Ovary (tissue), 9 donors: Measurements from ENCODE around the gene ARID5A. TPM values are rescaled to one million over a fixed set of nuclear protein-coding genes. Genes with fewer than 3 reads are reported as not detected.
"Not testable (repeated sequence)": the region's sequence is repeated elsewhere in the genome, so short reads cannot be mapped to it uniquely, and the experiment has no call there.

ENCODE experiments used
- DNase-seq, 5 donors: peaks; one replicate each; pipeline ENCODE4 v3.0.0-alpha.2; 2019 to 2020
- H3K27ac ChIP-seq, 2 donors: fragments of 200-600 bp; one replicate each; pipeline versions ENCODE4 v1.5.1 to v1.8.0; 2019 to 2022
- H3K27me3 ChIP-seq: fragments of 200-600 bp; one replicate; pipeline ENCODE4 v1.8.0; 2022
- H3K36me3 ChIP-seq: fragments of 200-600 bp; sonication (generic); one replicate; pipeline ENCODE4 v1.5.1; 2019
- H3K4me1 ChIP-seq: one replicate; pipeline ENCODE4 v1.8.1; 2013; ENCODE audit warnings: mild to moderate bottlenecking, moderate library complexity; ENCODE audit not compliant: insufficient read depth
- H3K4me3 ChIP-seq: fragments of 200-600 bp; sonication (generic); one replicate; pipeline ENCODE4 v1.5.1; 2017
- H3K9me3 ChIP-seq, 2 donors: fragments of 200-600 bp in 1 of 2; sonication (generic) in 1 of 2; one replicate each; pipeline versions ENCODE4 v1.5.1 to v1.8.1; 2013 to 2019; ENCODE audit warnings: mild to moderate bottlenecking in 1 of 2, moderate library complexity in 1 of 2
- CTCF ChIP-seq, 3 donors: fragments of 450-650 bp in 2 of 3; fragments of 200-600 bp in 1 of 3; IDR thresholded peaks; one replicate each; pipeline versions ENCODE4 v1.5.1 to v1.8.0; 2016 to 2022; ENCODE audit warnings: antibody characterized with exemption in 3 of 3, mild to moderate bottlenecking in 1 of 3
- EP300 ChIP-seq: sonication (generic); formaldehyde crosslinking; IDR thresholded peaks from one replicate; pipeline ENCODE4 v1.6.1; 2017; ENCODE audit warnings: antibody characterized with exemption
- POLR2A ChIP-seq: fragments of 450-650 bp; IDR thresholded peaks from one replicate; pipeline ENCODE4 v1.6.1; 2017; ENCODE audit warnings: antibody characterized with exemption, mild to moderate bottlenecking, moderate library complexity
- WGBS, 3 donors: extraction: QIAGEN DNeasy Blood & Tissue Kit in 1 of 3; methylation state at CpG; one replicate each; pipeline versions ENCODE4 v1.1.5 to v1.1.7; 2013 to 2017; 5-methylcytosine and 5-hydroxymethylcytosine counted together
- intact Hi-C, 4 donors: fragments of 100-400 bp; cut with DNase I; formaldehyde crosslinking; loops; one replicate each; pipeline versions ENCODE4 v1.11.0 to v1.15.1; 2022 to 2023
- polyA plus RNA-seq, 2 donors: library from polyadenylated mRNA; stranded (reverse); fragments of 200-250 nt in 1 of 2; fragments of 350-450 nt in 1 of 2; fragmentation: Illumina TruSeq in 1 of 2; extraction: RNeasy Lipid Tissue Mini Kit (QIAGEN cat#74804) in 1 of 2; gene quantifications; one replicate each; pipeline ENCODE4 v1.2.3, GENCODE V29; 2013 to 2014
- total RNA-seq, 7 donors: library from RNA; depleted of rRNA in 2 of 7; stranded (reverse); fragments of >200 nt in 2 of 7; fragmentation: NEBNext Ultra II Directional in 3 of 7; extraction: Animal tissue kit (Norgen Biotek cat#: 25700) in 3 of 7; gene quantifications; one replicate each; pipeline versions ENCODE4 v1.1.0 to v1.2.4, GENCODE V29; 2016 to 2023
- donor health status: DM: no; HTN: no; CAD: no; lungs with moderate emphysema.
- donor health status: DM: no; HTN: no; CAD: no.
- donor health status: Bipolar disorder and iron deficiency.
- donor health status: DM: yes; HTN: yes; CAD: no.
- donor health status: DM: no; HTN: no; CAD: no.
- donor health status: DM: yes; HTN: yes; CAD: no.

Gene ARID5A
- total and polyA plus RNA-seq, 9 donors: 1.5 to 46.1 (median 17.1) TPM

- H3K36me3 ChIP-seq: no peaks in the 10 kb centered on the region
- intact Hi-C loops: loop anchor here in 1 of 4 donors (10.0 kb wide), 1 partner anchor 408 kb away; no protein-coding TSS in a partner anchor
- peaks cover 4% of the 10 kb centered on the region for H3K4me1 ChIP-seq
- H3K4me3 ChIP-seq: no peak overlapping the region
- H3K27ac ChIP-seq: no peak overlapping the region
- H3K9me3 ChIP-seq: no peaks in the 10 kb centered on the region
- DNase-seq: no peak
- no peaks in the 10 kb centered on the region for H3K27me3 ChIP-seq
- TF ChIP-seq POLR2A (no peak), CTCF (IDR thresholded peaks at IDR 0.05) (no peak), EP300 (no peak)
- WGBS, 3 donors: 80 to 82% (median 81%) methylated on average over 16 of the region's 16 CpGs
These were observed 20.1 kb downstream of the ARID5A start for GRCh38 chr2:96556441-96557330.

GRCh38 chr2:96557421-96557820 is 20.9 kb downstream of the ARID5A start:
- DNase-seq, H3K4me1 ChIP-seq, H3K36me3 ChIP-seq, H3K27me3 ChIP-seq, H3K27ac ChIP-seq, H3K9me3 ChIP-seq, H3K4me3 ChIP-seq: not testable (repeated sequence)
- intact Hi-C loops: loop anchor here in 1 of 4 donors (10.0 kb wide), 1 partner anchor 407 kb away; no protein-coding TSS in a partner anchor
- WGBS, 3 donors: 46 to 58% (median 56%) methylated on average over 6 of the region's 6 CpGs

- TF ChIP-seq POLR2A: no peak
- TF ChIP-seq EP300: no peak
- TF ChIP-seq CTCF (IDR thresholded peaks at IDR 0.05): no peak
These were observed 21.5 kb downstream of the ARID5A start for GRCh38 chr2:96558061-96558460.

GRCh38 chr2:96558485-96558884 is 21.9 kb downstream of the ARID5A start:
- Histone ChIP-seq H3K9me3 (no peaks in the 10 kb centered on the region), H3K4me1 (peaks cover 4% of the 10 kb centered on the region), H3K27me3 (no peaks in the 10 kb centered on the region), H3K27ac (no peak overlapping the region), H3K36me3 (no peaks in the 10 kb centered on the region), H3K4me3 (no peak overlapping the region)
- WGBS, 3 donors: 91 to 93% (median 92%) methylated on average over 8 of the region's 8 CpGs
- no peak for DNase-seq
- TF ChIP-seq CTCF (IDR thresholded peaks at IDR 0.05) (no peak), POLR2A (no peak), EP300 (no peak)
- intact Hi-C loops: loop anchor here in 1 of 4 donors (10.0 kb wide), 1 partner anchor 406 kb away; no protein-coding TSS in a partner anchor

More at GRCh38 chr2:96558061-96558460, 21.5 kb downstream of the ARID5A start:
- DNase-seq: no peak
- Histone ChIP-seq H3K9me3 (no peaks in the 10 kb centered on the region), H3K4me1 (peaks cover 4% of the 10 kb centered on the region), H3K27me3 (no peaks in the 10 kb centered on the region), H3K36me3 (no peaks in the 10 kb centered on the region), H3K4me3 (no peak overlapping the region), H3K27ac (no peak overlapping the region)
- intact Hi-C loops: loop anchor here in 1 of 4 donors (10.0 kb wide), 1 partner anchor 407 kb away; no protein-coding TSS in a partner anchor
- 87 to 96% (median 91%) methylated on average over 6 of the region's 6 CpGs for WGBS, 3 donors

GRCh38 chr2:96564026-96564425 is 27.5 kb downstream of the ARID5A start:
- no peak for DNase-seq
- Histone ChIP-seq H3K27ac (no peak overlapping the region), H3K36me3 (no peaks in the 10 kb centered on the region), H3K4me3 (no peak overlapping the region), H3K9me3 (no peaks in the 10 kb centered on the region), H3K4me1 (no peaks in the 10 kb centered on the region), H3K27me3 (no peaks in the 10 kb centered on the region)
- WGBS, 3 donors: 72 to 75% (median 72%) methylated on average over 4 of the region's 4 CpGs
- intact Hi-C loops: no loop called here
- TF ChIP-seq CTCF (IDR thresholded peaks at IDR 0.05) (no peak), POLR2A (no peak), EP300 (no peak)
